Measurements from ENCODE around the gene ORC6.

- TF ChIP-seq CTCF (IDR thresholded peaks at IDR 0.05) (no peak), POLR2AphosphoS5 (IDR thresholded peaks at IDR 0.05) (no peak), POLR2A (IDR thresholded peaks at IDR 0.05) (no peak)
Measured at GRCh38 chr16:46686815-46687473, 2.5 kb upstream of the ORC6 start.
